22Rv1 (cell line): Measurements from ENCODE around the gene DHRS1.

Source experiments
- ZFX ChIP-seq: fragments of 450-650 bp; IDR thresholded peaks from 2 replicates; pipeline ENCODE4 v1.6.1; 2017; ENCODE audit warnings: antibody characterized with exemption, borderline replicate concordance
- TF ChIP-seq, protein P1 (sequence below): fragments of 450-650 bp; IDR thresholded peaks from 2 replicates; pipeline ENCODE4 v1.5.1; 2017; ENCODE audit warnings: mild to moderate bottlenecking

DNA sequence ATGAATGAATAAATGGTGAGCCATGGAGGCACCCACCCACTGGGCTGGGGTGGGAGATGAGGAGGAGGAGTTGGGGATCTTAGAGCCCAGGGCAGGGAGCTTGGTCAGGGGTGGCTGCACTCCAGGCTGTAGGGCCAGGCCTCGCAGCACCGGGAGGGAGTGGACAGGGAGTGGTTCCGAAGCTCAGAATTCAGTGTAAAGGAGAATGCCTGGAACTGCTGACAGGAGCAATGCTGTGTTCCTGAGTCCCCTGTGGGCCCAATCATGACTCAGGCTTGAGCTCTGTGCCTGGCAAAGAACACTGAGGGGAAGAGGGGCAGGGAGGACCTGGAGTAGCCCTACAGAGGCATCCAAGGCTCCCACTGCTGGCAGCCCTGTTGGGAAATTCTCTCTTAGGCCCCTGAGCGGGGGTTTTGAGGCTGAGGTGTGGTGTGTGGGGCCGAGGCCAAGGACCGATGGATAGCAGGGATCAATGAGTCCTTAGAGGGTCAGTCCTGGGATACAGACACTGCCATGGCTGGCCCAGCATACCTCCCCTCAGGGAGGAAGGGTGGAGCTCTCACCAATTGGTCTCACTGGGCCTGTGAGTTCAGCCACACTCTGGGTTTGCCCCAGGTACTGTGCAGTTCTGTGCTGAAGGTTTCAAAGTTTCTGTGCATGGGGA is 18.7 kb downstream of the DHRS1 start:
- TF ChIP-seq, protein P1, sequence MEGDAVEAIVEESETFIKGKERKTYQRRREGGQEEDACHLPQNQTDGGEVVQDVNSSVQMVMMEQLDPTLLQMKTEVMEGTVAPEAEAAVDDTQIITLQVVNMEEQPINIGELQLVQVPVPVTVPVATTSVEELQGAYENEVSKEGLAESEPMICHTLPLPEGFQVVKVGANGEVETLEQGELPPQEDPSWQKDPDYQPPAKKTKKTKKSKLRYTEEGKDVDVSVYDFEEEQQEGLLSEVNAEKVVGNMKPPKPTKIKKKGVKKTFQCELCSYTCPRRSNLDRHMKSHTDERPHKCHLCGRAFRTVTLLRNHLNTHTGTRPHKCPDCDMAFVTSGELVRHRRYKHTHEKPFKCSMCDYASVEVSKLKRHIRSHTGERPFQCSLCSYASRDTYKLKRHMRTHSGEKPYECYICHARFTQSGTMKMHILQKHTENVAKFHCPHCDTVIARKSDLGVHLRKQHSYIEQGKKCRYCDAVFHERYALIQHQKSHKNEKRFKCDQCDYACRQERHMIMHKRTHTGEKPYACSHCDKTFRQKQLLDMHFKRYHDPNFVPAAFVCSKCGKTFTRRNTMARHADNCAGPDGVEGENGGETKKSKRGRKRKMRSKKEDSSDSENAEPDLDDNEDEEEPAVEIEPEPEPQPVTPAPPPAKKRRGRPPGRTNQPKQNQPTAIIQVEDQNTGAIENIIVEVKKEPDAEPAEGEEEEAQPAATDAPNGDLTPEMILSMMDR: no peak
- no peak for TF ChIP-seq ZFX
